Measurements from ENCODE around the gene CSNK2A1. TPM values are rescaled to one million over a fixed set of nuclear protein-coding genes. Genes with fewer than 3 reads are reported as not detected.

Gene CSNK2A1
- total and polyA plus RNA-seq, 2 of the 8 experiments (the other 6 are each of a cell fraction or from before 2014, with no cell fraction given) = 117 to 260 TPM

GRCh38 chr20:574297-574942 is 30.8 kb upstream of the CSNK2A1 start:
- H3K56ac ChIP-seq (replicated peaks; ENCODE audit: insufficient read length, low read depth, low read length) = no peak overlapping the region
- H4K20me1 ChIP-seq (replicated peaks in 1 of 2; ENCODE audit: control insufficient read depth in 1 of 2, insufficient read depth in 2 of 2, low read length in 2 of 2) = no peaks in the 10 kb centered on the region
- 37% methylated on average over 12 of the region's 15 CpGs; no CpG with 5 or more reads in 1 of the 2 experiments for WGBS, 2 experiments (ENCODE audit: extremely low coverage in 1 of 2, insufficient coverage in 1 of 2, insufficient read length in 1 of 2, insufficient replicate concordance in 2 of 2, low coverage in 1 of 2, low lambda C conversion rate in 2 of 2, missing lambda C conversion rate in 1 of 2)
- no peak overlapping the region for H2BK15ac ChIP-seq (ENCODE audit: low read length)
- no peak overlapping the region for H3K4ac ChIP-seq (replicated peaks; ENCODE audit: insufficient read length, low read depth, low read length)
- peaks cover 13 to 32% (median 16%) of the 10 kb centered on the region in 4 experiments for H3K4me1 ChIP-seq (replicated peaks in 1 of 4; ENCODE audit: control insufficient read depth in 3 of 4, insufficient read depth in 4 of 4, low read length in 3 of 4)
- H3K9ac ChIP-seq (replicated peaks in 1 of 4; ENCODE audit: extremely low read depth in 1 of 4, low read depth in 3 of 4, low read length in 3 of 4) = no peak overlapping the region
- CTCF ChIA-PET (ENCODE audit: partially characterized antibody) = interaction anchor here (0.7 to 8.8 kb wide), 11 partner anchors 12 to 159 kb away, joined by 3 to 73 read pairs (median 4); no protein-coding TSS in a partner anchor
- 0 out of 2 replicates have a peak overlapping the region, but pooled peaks have one; percentile 30 for H2AK5ac ChIP-seq (ENCODE audit: low read depth, low read length)
- no peak overlapping the region for H3K18ac ChIP-seq (ENCODE audit: extremely low read depth, low read length)
- H3K23ac ChIP-seq (ENCODE audit: insufficient read length) = no peak overlapping the region
- H3K36me3 ChIP-seq (ENCODE audit: control insufficient read depth in 2 of 4, insufficient read depth in 4 of 4, low read length in 3 of 4) = no peaks in the 10 kb centered on the region
- H3K23me2 ChIP-seq (ENCODE audit: low read depth, low read length) = no peaks in the 10 kb centered on the region; the same call in 1 of the 2 replicates
- H3K4me2 ChIP-seq (ENCODE audit: insufficient read depth in 1 of 2, low read depth in 2 of 2, low read length in 2 of 2) = peak overlapping the region; percentile 33 to 53
- POLR2A ChIA-PET (ENCODE audit: partially characterized antibody) = interaction anchor here (0.9 to 5.0 kb wide), 4 partner anchors 10 to 31 kb away, joined by 3 to 24 read pairs (median 12); partner anchors contain the start of gene CSNK2A1
- TF ChIP-seq TCF12 (IDR thresholded peaks at IDR 0.05; ENCODE audit: low read depth, low read length) (0 out of 2 replicates have a peak, but pooled peaks have one; percentile 31), SUZ12 (IDR thresholded peaks at IDR 0.05; ENCODE audit: low read length) (no peak), TAF1 (IDR thresholded peaks at IDR 0.05; ENCODE audit: low read depth, low read length) (no peak), HDAC2 (IDR thresholded peaks at IDR 0.05; ENCODE audit: borderline replicate concordance in 1 of 2, low read depth in 2 of 2, low read length in 2 of 2) (peak in 1 of 2 experiments; percentile 50; a peak in 1 of 4 replicates), EP300 (IDR thresholded peaks at IDR 0.05; ENCODE audit: borderline replicate concordance in 1 of 2, low read depth in 2 of 2, low read length in 2 of 2) (0 out of 3 replicates have a peak, but pooled peaks of 1 of the 2 experiments have one; percentile 12), MAFK (IDR thresholded peaks at IDR 0.05; ENCODE audit: low read depth, low read length) (no peak), ASH2L (IDR thresholded peaks at IDR 0.05; ENCODE audit: low read length) (peak; percentile 79), TEAD4 (IDR thresholded peaks at IDR 0.05; ENCODE audit: low read depth, low read length) (peak; percentile 91)
- peak overlapping the region; percentile 58 for H4K91ac ChIP-seq (replicated peaks; ENCODE audit: insufficient read length, low read length)
- H3K79me1 ChIP-seq (ENCODE audit: low read depth, low read length) = no peaks in the 10 kb centered on the region
- peaks cover 0 to 11% (median 3%) of the 10 kb centered on the region in 4 experiments; a peak in 5 of 7 replicates for H3K27me3 ChIP-seq (replicated peaks in 1 of 4; ENCODE audit: control insufficient read depth in 3 of 4, extremely low read depth in 1 of 4, insufficient read depth in 3 of 4, low read length in 3 of 4)
- H2BK20ac ChIP-seq (ENCODE audit: low read length) = no peak overlapping the region
- no peak overlapping the region for H3K14ac ChIP-seq (ENCODE audit: insufficient read length)
- H2AFZ ChIP-seq (ENCODE audit: low read length) = no peak overlapping the region
- peak overlapping the region; percentile 93; the same call in 1 of the 2 replicates for H2BK12ac ChIP-seq (ENCODE audit: low read depth, low read length)
- no peak overlapping the region for H2BK120ac ChIP-seq (replicated peaks; ENCODE audit: low read depth, low read length)
- H2BK5ac ChIP-seq (ENCODE audit: low read depth, low read length) = peak overlapping the region; percentile 55; the same call in 1 of the 2 replicates
- FAIRE-seq (no peak), DNase-seq (ENCODE audit: low read depth in 1 of 2, low spot score in 2 of 2) (peak in 1 of 2 experiments; percentile 66)
- no peaks in the 10 kb centered on the region for H3K79me2 ChIP-seq (ENCODE audit: control insufficient read depth in 1 of 2, insufficient read depth in 2 of 2, low read length in 2 of 2)
- no peaks in the 10 kb centered on the region for H3K9me3 ChIP-seq (ENCODE audit: insufficient read depth in 2 of 2, low read depth in 1 of 2, low read length in 1 of 2)
- H4K5ac ChIP-seq (ENCODE audit: insufficient read length, low read depth, low read length) = no peak overlapping the region
- H4K8ac ChIP-seq (ENCODE audit: extremely low read depth, insufficient read depth, low read length) = peak overlapping the region; percentile 90; the same call in 1 of the 2 replicates
- H3K4me3 ChIP-seq (ENCODE audit: extremely low read depth in 1 of 4, insufficient read depth in 2 of 4, low read depth in 3 of 4, low read length in 4 of 4) = no peak overlapping the region; a peak in 1 of 8 replicates
- H3K27ac ChIP-seq (ENCODE audit: low read depth, low read length) = no peak overlapping the region

All from H1 (cell line).